Activated CD8-positive, alpha-beta memory T cell treated with anti-CD3 and anti-CD28 coated beads, Interleukin-2, amount 50 U/mL, for 1 hour (primary cell): ENCODE results near the gene DGKG.

Source experiments
- DNase-seq: peaks from one replicate; pipeline ENCODE4 v3.0.0-alpha.2; 2020; ENCODE audit errors: extremely low read depth

Gene DGKG

DNA sequence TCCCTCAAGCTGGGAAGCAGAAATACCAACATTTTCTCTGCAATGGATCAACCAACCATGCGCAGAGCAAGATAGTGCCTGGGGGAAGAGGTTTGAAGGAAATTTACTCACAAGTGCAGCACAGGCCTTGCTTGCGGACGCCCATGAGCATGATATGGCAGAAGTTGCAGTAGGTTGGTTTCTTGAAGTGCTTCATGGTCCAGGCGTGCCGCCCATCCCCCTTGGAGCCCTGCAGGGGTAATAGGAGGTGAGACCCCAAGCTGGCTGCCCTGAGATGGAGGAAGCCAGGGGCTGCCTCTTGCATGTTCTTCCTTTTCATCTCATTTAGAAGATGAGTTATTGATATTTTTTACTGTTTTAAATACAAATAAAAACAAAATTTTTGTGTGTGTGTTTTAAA is 86.6 kb downstream of the DGKG start:
- no peak for DNase-seq

DNA sequence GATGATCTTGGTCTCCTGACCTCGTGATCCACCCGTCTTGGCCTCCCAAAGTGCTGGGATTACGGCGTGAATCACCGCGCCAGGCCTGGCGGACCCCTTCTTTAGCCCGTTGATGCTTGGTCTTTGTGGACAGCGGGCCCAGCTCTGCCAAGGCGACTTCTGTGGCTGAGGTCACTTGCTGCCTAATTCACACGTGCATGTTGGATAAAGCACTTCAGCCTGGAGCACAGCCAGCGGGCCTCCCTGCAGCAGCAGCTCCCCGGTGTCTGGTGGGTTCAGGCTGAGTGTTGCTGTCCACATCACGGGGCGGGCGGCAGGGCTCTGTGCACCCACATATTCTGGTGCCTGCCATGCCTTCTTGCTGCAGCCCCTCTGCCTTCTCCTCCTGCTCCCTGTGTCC is 88.4 kb downstream of the DGKG start:
- no peak for DNase-seq

DNA sequence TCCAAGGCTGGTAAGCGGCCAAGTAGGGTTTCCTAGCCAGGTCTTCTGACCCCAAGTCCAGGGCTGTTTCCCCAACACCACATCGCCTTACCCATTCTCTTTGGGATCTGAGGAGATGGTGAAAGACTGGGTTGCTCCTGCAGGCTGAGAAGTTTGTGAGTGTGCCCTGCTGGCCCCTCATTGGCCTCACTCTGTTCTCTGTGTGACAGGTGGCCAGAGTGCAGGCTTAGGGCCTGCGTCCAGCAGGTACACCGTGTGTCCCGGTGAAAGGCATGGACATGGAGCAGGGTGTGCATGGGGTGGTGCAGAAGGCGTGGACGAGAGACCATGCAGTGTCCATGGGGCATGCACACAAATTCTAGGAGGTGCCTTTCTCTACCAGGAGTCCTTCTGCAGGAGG is 91.3 kb downstream of the DGKG start:
- no peak for DNase-seq

DNA sequence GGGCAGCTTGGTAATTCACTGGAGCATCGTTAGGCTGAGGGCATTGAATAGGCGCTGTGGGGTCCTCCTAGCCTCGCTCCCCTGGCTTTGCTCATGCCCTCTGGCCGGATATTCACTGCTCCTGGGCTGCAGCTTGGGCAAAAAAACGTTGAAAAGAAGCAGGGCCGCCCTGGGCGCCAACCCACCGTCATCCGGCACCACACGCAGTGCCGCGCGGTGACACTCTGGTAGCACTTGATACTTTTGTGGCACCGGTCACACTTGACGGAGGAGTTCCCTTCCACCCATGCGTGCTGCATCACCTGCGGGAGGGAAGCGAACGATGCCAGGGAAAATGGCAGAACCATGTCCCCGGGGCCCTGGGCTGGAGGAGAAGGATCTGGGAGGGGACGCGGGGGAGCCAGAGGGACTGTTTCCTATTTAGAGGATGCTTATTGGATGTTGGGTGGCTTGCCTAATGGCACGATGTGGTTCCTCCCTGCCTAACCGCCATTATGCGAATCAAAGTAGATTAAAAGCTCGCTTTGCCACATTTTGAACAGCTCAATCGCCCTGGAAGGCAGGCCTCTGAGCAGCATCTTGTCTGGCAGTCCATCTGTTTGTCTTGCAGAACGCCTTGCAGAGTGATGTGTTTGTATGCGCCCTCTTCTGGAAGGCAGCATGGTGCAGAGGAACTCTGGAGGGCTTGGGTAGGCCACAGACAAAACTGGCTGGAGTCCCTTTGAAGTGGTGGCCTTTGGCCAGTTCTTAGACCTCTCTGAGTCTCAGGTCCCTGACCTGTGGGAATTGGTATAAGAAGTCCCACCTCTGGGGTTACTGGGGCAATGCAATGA is 93.2 kb downstream of the DGKG start:
- no peak for DNase-seq

DNA sequence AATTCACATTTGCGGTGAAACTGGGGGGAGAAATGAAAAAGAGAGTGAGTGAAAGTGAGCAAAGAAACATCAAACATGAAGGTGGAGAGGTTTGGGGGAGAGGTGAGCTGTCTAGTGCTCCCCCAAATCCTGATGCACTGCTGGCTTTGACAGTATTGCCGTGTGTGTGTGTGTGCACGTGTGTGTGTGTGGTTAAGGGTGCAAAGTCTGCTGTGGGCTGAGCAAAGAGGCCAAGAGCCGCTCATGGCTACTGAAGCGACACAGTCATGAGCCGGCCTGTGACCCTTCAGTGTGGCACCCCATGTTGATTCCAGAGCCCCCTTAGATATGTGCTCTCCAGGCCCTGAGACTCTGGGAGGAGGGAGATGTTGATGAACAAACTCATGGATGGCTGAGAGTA is 94.3 kb downstream of the DGKG start:
- no peak for DNase-seq

DNA sequence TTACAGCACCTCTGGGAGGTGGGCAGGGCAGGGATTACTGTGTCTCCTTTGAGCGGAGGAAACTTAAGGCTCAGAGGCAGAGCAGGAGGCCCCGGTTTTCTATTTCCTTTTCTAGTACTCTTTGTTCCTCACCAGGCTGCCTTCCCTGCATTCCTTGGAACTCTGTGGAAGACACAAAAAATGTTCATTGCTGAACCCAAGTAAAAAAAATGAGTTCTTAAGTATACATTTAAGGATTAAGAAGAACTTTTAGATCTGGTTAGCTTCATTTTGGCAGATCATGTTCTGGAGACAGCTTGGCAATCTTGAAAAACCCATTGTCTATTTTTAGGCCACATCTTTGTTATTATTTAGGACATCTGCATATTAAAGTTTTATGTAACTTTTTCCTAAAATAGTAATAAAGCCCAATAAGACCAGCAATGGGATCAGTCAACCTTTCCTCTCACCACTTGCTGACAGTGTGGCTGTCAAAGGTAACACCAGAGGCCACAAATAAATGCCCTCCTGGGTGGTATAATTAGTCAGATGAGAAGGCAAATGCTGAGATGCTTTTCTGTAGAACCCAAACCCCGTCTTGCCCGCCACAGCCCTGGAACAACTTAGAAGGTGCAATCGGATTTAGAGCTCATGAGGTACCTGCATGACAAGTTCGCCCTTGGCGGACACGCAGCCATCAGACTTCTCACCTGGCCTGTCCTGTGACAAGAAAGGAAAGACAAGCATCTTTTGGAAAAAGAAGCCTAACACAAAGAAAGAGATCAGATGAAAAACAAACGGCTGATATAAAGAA is 97.2 kb downstream of the DGKG start:
- DNase-seq: no peak

DNA sequence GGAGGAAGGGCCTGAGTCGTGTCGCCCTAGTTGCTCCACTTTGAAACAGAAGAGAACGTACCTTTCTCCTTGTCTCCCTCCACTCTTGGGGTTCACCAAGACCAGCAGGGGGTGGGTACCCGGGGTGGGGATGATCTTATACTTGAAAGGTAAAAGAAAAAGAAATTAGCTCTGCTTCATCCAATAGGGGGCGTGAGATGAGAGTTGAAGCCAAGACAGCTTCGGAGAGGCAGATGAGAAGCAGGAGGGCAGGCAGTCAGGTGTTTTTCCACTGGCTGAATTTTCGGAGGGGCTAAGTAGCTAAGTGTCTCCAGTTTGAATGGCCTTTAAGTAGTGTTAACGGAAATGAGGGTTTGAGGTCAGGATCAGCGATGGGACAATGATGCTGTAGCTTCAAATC is 100.4 kb downstream of the DGKG start:
- DNase-seq: no peak

DNA sequence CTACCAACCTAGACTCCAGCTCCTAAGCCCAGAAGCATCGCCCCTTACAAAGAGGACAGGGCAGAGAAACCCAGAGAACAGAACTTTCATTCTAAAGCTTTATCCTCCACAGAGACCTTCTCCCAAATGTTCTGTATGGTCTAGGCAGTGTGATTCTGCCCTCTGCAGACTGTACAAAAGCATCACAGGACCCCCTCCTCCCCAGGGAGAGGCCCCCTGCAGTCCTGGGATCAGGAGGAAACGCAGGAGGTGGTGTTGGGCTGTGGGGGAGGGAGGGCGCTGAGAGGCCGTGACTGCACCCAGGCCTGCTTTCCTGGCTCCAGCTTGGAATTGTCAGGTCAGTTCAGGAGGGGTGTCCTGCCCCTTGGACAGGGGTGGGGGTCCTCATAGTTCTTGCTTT is 101.3 kb downstream of the DGKG start:
- no peak for DNase-seq

DNA sequence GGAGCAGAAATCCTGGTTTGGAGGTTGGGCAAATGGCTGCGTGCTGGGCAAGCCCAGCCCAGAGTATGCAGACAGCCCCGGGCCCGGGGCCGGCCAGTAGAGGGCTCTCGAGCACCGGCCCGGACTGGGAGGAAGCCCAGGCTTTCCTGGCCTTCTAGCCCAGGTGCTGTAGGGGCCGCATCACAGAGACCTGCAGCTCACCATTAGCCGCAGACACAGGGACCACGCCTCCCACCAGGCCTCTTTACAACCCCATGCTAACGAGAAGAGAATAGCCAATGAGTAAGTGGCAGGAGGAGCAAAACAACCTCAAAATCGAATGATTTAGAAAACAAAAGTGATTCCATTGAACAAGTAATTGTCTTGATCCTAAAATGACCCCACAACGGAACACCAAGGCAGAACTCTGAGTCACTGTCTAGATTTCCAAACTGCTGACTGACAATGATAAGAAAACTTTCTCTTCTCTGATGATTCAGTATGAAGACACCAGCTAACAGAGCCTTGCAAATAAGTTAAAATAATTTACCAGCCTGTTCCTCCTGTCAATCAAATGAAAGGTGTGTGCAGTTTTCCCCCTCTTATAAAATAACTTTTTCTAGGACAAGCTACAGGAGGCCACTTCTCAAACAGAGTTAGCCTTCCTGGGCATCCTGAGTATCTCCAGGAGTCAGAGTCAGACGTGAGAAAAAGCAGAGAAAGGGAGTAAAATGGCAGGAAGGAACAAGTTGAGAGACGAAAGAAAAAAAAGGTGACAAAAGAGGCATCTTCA is 102.2 kb downstream of the DGKG start:
- DNase-seq: peak; percentile 13

DNA sequence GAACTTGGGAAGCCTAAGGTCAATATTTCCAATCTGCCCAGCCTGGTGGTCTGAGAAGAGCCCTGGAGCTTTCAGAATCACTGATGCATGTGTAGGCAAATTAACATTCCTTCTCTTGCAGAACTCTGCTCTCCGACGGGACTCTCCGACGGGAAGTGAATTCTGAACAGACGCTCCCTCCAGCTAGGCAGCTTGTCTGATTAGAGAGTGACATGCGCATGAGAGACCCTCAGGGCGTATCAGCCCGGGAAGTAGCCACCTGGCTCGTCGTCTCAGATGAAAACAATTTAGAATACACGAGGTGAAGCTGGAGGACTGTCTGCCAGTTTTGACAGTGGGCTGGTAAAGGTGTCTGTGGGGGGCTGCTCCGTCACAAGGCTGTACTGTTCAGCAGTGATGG is 103.1 kb downstream of the DGKG start:
- no peak for DNase-seq

DNA sequence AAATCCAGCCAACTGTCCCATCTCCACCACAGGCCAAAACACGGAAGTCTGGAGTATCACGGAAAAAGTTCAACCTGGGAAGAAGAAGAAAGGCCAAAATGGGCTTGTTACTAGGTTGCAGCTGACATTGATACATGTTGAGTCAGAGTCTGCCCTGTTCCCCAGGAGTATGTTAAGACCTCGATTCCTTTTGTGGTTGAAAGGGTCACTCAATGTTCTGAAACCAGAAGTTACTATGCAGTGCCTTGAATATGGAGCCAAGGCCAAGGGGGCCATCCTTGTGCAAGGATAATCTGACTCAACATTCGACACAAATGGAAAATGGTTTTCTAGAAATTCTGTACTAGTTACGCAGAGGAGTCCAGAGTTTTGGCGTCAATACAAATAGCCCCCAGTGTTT is 104.2 kb downstream of the DGKG start:
- no peak for DNase-seq

DNA sequence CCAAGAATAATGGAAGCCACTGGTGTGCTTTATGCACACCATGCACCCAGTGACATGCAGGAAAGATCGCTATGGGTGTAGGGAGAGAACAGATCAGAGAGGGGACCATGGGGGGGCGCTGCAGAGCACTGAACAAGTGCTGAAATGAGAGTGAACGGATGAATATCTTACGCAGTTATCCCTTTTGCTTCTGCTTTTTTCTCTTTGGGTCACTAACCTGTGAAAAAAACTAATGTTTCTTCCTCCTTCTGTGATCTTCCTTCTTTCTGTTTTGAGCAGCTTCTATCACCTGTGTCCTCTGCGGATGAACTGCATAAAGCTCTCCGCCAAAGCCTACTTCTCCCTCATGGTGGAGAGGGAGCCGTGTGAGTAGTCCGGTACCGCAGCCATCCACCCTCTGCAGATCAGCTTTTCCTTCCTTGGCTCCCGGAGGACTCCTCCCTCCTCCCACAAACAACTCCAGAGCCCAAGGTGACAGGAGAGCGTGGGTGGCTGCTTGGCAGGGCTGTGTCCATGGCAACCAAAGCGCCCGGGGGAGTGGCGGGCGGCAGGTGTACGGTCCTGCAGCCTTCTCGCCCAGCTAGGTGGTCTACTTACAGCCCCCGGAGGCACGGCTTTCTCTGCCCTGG is 106.2 kb downstream of the DGKG start:
- DNase-seq: no peak

DNA sequence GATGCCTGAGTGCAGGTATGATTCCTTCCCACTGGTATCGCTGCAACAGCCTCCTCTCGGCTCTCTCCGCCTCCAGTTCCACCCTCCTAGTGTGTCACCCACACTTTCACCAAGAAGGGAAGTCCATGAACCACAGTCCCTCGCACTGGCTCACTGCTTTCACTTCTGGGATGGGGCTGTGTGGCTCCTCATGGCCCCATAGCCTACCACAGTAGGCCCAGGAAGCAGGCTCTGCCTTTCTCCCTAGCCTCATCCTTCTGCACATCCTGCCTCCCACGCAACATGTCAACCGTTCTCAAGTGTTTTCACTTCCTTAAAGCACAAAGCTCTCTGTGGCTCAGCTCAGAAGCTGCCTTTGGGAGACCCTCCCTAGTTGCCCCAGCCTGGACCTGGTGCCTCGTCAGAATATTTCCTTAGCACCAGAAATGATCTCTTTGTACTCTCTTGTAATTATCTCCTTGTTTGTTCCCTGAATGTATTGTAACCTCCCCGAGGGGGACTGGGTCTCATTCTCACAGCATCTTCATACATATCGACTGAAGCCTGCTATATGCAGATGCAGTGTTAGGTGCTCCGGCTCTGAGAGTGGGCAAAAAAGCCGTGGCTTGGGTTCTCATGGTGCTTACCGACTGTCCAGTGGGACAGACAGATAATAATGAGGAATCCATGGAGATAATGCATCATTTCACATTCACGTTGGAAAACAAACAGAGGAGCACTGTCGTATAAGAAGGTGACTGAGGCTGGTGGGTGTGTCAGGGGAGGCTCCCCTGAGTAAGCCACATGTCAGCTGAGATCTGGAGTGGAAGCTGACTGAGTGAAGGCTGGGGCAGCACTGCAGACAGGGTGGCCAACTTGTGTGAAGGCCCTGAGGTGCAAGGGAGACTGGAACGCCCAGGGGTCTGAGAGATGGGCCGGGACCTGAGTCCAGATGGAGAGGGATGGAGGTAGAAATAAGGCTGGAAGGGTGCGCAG is 107.1 kb downstream of the DGKG start:
- no peak for DNase-seq

DNA sequence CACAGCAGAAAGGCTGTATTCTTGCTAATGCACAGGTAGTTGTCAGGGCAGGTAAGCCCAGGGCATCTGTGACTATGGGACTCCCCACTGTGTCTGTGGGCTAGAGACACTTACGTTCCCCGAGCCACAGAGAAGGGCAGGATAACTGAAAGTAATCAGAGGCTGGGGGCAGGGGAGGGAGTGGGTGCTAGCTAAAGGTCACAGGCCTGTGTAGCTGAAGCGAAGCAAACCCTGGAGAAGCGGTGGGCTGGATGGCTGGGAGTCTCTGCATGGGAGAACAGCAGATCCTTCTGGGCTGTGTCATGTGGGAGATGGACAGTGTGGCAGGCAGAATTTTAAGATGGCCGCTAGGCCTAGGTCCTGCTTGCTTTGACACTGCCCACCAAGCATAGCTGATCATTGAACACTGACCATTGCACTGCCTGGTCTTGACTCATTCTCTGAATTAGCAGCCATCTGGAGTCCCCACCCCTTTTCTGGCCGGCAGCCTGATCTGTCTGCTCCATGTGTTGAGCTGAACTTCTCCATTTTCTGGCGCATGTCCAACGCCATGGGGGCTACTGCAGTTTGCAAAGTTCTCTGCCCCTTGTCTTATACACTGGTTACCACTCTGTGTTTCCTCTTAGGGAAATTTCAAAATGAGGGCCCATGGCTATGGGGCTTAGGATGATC is 110.0 kb downstream of the DGKG start:
- DNase-seq: no peak

DNA sequence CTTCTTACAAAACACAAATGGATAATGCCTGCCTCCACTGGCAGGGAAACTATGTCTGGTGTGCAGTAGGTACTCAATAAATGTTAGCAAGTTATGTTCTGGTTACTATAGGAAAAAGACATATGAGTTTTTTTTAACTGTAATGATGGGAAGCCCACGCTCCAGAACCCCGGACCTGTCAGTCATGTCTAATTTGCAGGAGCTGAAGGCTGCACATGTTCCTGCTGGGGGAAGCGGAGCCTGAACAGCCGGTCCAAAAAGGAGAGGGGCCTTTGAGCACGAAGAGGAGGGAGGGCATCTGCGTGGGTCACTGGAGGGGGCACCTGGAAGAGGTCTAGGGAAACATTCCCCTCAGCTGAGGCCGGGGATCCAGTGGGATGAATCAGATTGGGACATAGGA is 113.2 kb downstream of the DGKG start:
- no peak for DNase-seq

DNA sequence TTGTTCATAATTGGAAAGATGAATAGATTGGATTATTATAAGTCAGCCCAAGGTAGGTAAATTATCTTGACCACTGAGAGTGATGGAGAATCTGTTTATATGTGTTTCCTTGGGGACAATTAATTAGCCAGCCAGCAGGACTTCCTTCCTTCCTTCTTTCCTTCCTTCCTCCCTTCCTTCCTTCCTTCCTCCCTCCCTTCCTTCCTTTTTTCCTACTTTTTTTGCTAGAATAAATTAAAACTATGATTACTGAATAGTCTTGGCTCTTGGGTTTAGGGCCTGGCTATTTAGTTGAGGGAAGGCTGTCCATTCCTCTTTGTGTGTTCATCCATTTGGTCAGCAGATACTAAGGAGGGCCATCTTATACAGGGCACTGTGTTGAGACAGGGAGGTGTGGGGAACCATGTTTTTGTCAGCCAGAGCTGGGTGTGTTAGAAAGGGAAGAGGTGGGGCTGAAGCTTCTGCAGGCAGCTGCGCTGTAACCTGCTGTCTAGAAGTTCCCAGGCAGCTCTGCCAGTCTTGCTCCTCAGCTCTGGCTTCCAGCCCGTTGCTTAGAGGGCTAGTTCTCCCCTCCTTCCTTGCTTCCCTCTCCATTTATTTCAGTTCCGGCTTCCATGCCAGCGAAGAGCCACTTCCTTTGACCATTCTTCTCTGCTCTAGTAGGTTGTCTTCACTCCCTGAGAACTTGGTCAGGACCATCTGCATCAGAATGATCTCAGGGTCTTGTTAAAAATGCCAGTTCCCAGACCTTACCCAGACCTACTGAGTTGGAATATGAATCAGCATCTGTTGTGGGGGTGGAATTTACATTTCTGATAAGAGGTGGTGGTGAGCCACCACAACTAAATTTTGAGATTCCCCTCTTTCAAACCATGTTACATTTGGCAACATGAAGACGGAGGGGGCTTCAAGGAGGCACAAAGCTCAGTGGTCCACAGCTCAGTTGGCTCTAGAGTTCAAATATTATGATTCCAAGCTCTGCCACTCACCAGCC is 113.9 kb downstream of the DGKG start:
- DNase-seq: no peak

DNA sequence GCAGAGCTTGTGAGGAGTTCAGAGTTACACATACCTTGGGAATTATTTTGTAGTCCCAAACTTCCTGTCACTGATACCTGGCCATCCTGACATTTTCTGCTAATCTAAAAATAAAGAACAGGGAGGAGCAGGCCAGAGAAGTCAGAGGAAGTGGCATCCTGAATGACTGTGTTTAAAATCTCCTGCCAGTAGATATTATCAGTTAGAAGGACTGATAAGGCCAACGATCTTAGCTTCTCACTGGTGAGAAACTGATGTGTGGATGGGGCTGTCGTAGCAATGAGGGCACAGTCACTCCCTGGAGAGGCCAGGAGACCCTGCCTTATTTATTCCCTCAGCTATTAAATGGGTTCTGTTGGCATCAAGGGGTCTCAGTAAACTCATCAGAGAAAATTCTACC is 115.1 kb downstream of the DGKG start:
- no peak for DNase-seq

DNA sequence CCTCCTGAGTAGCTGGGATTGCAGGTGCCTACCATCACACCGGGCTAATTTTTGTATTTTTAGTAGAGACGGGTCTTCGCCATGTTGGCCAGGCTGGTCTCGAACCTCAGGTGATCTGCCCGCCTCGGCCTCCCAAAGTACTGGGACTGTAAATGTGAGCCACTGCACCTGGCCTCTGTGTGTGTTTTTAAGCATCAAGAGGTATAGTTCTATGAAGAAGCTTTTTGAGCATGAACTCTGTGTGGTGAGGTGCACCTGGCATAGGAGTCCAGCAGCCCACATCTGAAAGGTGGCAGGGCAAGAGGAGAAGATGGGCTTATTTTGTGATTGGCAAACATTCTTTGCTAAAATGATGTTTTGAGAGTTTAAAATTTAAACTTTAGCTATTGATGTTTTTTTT is 118.0 kb downstream of the DGKG start:
- DNase-seq: no peak
